ENCODE measurements around the gene TEAD1. TPM values are rescaled to one million over a fixed set of nuclear protein-coding genes. Genes with fewer than 3 reads are reported as not detected.
A peak's percentile ranks its signal among the peaks of the same experiment; 100 is the strongest.

Gene TEAD1
- total RNA-seq, 3 donors from 2014 or later = 0.79 to 1.4 (median 0.90) TPM

DNA sequence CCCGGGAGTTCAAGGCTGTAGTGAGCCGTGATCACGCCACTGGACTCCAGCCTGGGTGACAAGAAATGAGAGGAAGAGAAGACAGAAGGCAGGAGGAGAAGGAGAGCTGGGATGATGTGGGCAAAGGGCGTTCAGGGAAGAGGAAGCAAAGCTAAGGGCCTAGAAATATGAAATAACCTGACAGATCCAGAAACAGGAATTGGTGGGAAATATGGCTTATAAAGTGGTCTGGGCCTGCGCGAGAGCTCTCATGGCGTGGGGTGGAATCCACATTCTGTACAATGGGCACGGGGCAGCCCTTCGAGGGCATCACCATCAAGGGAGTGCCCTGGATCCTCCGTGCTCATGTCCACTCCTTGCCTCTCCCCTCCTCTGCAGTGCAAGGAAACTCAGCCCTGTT, 288.1 kb downstream of the TEAD1 start:
- DNase-seq = no peak
- Mint-ChIP-seq H3K27me3 (ENCODE audit: low read depth) (peaks cover 35% of the 10 kb centered on the region), H3K4me1 (ENCODE audit: low read depth) (no peaks in the 10 kb centered on the region), H3K36me3 (ENCODE audit: insufficient read depth) (no peaks in the 10 kb centered on the region), H3K9me3 (no peaks in the 10 kb centered on the region), H3K4me3 (no peak overlapping the region)
- ATAC-seq = no peak

DNA sequence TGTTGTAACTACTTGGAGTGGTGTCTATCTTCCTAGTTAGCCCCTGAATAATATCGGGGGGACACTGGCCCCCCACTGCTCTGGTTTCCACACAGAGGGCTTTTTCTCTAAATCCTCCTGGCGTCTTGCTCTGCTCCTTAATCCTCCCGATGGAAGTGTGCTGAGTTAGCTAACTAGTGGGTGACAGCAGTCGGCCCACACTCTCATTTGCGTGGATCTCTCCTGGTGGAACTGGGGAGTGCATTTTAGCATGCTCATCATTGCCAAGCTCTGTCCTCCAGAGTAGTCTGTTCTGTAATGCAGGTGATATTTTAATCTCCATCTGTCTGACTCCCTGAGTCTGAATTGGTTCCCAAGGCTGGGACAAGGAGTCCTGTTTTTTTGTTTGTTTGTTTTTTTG, 288.8 kb downstream of the TEAD1 start:
- no peaks in the 10 kb centered on the region for H3K9me3 Mint-ChIP-seq
- no peaks in the 10 kb centered on the region for H3K4me1 Mint-ChIP-seq (ENCODE audit: low read depth)
- no peaks in the 10 kb centered on the region for H3K36me3 Mint-ChIP-seq (ENCODE audit: insufficient read depth)
- no peak for DNase-seq
- H3K27me3 Mint-ChIP-seq (ENCODE audit: low read depth) = peaks cover 35% of the 10 kb centered on the region
- no peak for ATAC-seq
- H3K4me3 Mint-ChIP-seq = no peak overlapping the region

DNA sequence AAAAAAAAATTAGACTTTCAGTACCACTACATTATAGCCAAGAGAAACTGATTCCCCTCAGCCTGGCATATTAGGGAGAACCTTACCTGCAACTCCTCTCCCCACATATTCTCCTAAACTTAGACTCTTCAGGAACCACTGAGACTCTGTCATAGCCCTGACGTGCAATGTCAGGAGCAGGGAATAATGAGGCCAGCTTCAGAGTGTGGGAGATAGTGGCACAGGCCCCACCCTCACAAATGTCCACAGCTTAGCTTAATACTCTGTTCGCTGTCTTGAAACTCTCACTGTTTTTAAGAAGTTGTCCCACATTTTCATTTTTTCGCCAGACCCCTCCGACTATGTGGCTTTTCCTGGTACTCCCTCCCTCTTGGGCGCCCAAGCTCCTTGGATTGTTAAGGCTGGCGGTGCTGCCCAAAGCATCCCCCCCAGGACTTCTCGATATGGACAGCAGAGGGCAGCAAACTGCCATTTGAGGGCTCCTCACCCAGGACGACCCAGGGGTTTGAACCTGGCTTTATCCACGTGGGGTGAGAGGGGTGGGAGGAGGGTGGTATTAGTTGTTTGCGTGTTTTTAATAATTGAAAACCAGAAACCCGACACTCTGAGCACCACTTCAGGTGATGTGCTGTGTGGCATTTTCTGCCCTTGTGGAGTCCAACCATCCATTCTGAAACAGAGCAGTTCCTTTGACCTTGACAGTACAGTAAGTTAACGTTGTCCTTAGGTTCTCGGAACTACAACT, 289.7 kb downstream of the TEAD1 start:
- Mint-ChIP-seq H3K9me3 (no peaks in the 10 kb centered on the region), H3K27me3 (ENCODE audit: low read depth) (peaks cover 30% of the 10 kb centered on the region), H3K36me3 (ENCODE audit: insufficient read depth) (no peaks in the 10 kb centered on the region), H3K4me1 (ENCODE audit: low read depth) (no peaks in the 10 kb centered on the region), H3K4me3 (no peak overlapping the region)
- DNase-seq (peak; percentile 49), ATAC-seq (peak; percentile 82 to 84)

DNA sequence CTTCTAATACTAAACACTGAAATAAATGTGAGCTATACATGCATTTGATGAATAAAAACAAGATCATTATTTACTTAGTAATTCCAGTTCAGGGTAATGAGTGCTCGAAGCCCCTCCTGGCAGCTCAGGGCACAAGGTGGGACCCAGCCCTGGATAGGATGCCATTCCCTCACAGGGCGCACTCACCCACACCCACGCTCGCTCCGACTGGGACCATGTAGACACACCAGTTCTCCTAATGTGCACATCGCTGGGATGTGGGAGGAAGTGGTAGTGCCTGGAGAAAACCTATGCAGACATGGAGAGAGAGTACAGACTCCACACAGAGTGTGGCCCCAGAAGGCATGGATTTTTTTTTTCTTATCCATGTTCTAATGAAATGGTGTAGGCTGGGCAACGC, 290.4 kb downstream of the TEAD1 start:
- Mint-ChIP-seq H3K4me3 (no peak overlapping the region), H3K27me3 (ENCODE audit: low read depth) (peaks cover 30% of the 10 kb centered on the region), H3K36me3 (ENCODE audit: insufficient read depth) (no peaks in the 10 kb centered on the region), H3K4me1 (ENCODE audit: low read depth) (no peaks in the 10 kb centered on the region), H3K9me3 (no peaks in the 10 kb centered on the region)
- DNase-seq = no peak
- no peak for ATAC-seq

DNA sequence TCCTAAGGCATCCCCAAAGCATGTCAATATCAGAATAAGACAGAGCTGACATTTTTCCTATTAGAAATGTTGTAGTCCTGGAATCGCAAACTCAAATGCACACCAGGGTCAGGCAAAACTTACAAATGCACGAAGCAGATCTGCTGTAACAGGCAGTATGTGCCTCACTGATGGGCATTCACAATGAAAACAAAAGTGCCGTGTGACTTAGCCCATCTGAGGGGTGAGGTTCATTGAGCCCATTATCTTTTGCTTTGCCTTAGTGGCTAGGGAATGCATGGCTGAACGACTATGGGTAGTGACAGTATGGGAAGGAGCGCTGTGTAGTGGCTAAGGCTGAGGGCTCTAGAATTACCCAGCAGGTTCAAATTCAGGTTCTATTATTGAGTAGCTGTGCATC, 291.8 kb downstream of the TEAD1 start:
- no peak overlapping the region for H3K4me3 Mint-ChIP-seq
- DNase-seq (no peak), ATAC-seq (no peak)
- H3K36me3 Mint-ChIP-seq (ENCODE audit: insufficient read depth) = no peaks in the 10 kb centered on the region
- no peaks in the 10 kb centered on the region for H3K9me3 Mint-ChIP-seq
- peaks cover 28% of the 10 kb centered on the region for H3K27me3 Mint-ChIP-seq (ENCODE audit: low read depth)
- H3K4me1 Mint-ChIP-seq (ENCODE audit: low read depth) = no peaks in the 10 kb centered on the region

DNA sequence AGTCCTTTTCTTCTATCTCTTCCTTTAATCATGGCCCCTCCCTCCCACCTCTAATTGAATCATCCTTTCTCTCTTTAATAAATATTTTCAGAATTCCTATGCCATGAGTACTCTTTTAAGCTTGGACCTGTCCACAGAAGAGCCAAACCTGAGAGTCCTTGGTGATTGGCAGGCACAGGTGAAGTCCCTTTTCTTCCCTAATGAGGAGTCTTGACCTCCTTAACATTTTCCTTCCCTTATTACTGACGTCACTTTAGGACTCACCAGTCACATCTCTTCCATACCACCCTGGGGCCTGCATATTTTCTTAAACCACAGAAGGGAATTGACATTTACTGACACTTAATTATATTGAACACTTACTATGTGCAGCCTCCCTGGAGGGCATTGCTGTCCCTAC, 293.9 kb downstream of the TEAD1 start:
- no peaks in the 10 kb centered on the region for H3K36me3 Mint-ChIP-seq (ENCODE audit: insufficient read depth)
- ATAC-seq = no peak
- no peaks in the 10 kb centered on the region for H3K9me3 Mint-ChIP-seq
- H3K27me3 Mint-ChIP-seq (ENCODE audit: low read depth) = peaks cover 14% of the 10 kb centered on the region
- H3K4me3 Mint-ChIP-seq = no peak overlapping the region
- DNase-seq = no peak
- no peaks in the 10 kb centered on the region for H3K4me1 Mint-ChIP-seq (ENCODE audit: low read depth)

DNA sequence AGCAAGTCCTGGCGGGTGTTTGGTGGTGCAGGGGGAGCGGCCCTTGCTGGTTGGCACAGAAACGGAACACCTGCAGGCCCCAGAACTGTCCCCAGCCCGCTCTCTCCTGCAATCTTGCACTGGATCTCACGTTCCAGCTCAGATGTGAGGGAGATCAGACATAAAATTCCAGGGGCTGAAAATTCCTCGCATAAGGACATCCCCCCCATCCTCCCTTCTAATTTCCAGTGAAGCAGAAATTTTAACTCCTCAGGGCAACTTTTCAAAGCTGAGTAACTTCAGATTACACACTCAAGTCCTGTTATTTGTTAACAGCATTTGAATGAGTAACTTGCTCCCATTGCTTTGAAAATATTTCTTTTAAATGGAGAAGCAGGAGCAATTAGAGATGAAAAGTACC, 294.6 kb downstream of the TEAD1 start:
- DNase-seq (no peak), ATAC-seq (no peak)
- Mint-ChIP-seq H3K27me3 (ENCODE audit: low read depth) (peaks cover 10% of the 10 kb centered on the region), H3K4me3 (no peak overlapping the region), H3K36me3 (ENCODE audit: insufficient read depth) (no peaks in the 10 kb centered on the region), H3K9me3 (no peaks in the 10 kb centered on the region), H3K4me1 (ENCODE audit: low read depth) (no peaks in the 10 kb centered on the region)

DNA sequence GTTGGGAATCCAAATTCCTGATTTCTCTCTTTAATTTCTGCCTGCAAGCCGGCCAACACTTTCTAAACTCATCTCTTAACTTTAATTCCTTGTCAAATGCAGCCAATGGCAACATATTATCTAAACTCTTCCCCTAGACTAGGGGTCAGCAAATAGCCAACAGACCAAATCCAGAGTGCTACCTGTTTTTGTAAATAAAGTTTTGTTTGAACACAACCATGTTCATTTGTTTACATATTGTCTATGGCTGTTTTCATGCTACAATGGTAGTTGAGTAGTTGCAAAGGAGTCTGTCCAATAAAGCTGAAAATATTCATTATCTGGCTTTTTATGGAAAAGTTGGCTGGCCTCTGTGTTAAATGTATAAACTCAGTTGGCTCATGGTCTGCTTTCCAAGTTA, 297.7 kb downstream of the TEAD1 start:
- Mint-ChIP-seq H3K4me3 (no peak overlapping the region), H3K27me3 (ENCODE audit: low read depth) (peaks cover 3% of the 10 kb centered on the region), H3K4me1 (ENCODE audit: low read depth) (no peaks in the 10 kb centered on the region), H3K36me3 (ENCODE audit: insufficient read depth) (no peaks in the 10 kb centered on the region), H3K9me3 (no peaks in the 10 kb centered on the region)
- DNase-seq (no peak), ATAC-seq (no peak)

DNA sequence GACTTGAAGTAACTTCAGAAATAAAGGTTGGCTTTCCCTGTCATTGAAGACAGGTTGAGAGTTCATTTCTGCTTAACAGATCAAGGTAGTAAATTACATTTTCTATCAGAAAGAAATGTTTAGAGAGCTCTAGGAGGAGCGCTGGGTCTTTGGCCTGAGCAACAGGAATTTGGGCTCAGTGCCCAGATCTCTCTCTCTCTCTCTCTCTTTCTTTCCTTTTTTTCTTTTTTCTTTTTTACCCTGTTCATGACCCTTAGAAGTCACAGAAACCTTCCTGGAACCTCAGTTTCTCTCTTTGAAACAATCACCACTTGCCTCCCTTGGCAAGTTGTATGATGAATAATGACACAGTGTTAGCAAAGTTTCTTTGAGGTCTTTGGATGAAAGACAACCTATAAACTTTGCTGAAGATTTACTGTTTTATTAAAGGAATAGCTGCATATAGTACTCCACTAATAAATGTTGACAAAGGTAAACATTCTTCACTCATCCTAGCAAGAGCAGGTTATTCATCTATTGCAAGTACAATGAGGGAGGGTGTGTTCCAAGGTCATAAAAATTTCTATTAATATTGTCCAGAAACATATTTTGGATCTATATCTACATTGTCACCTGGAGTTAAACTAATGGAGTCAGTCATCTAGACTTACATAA, 299.4 kb downstream of the TEAD1 start:
- H3K4me3 Mint-ChIP-seq = no peak overlapping the region
- H3K9me3 Mint-ChIP-seq = no peaks in the 10 kb centered on the region
- DNase-seq (no peak), ATAC-seq (no peak)
- no peaks in the 10 kb centered on the region for H3K36me3 Mint-ChIP-seq (ENCODE audit: insufficient read depth)
- H3K27me3 Mint-ChIP-seq (ENCODE audit: low read depth) = no peaks in the 10 kb centered on the region
- no peaks in the 10 kb centered on the region for H3K4me1 Mint-ChIP-seq (ENCODE audit: low read depth)

DNA sequence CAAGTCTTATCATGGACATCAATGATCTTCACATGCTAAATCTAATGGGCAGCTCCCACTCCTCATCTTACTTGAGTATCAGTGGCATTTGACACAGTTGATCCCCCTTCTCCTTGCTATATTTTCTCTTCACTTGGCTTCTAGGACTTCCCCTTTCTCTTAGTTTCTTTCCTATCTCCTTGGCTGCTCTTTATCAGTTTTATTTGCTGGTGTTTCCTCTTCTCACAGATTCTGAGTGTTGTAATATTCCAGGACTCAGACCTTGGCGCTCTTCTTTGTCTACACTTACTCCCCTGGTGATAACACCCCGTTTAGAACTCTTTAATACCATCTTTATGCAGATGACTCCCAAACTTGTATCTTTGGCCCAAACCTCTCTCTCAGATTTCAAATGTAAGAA, 301.0 kb downstream of the TEAD1 start:
- no peaks in the 10 kb centered on the region for H3K36me3 Mint-ChIP-seq (ENCODE audit: insufficient read depth)
- no peak overlapping the region for H3K4me3 Mint-ChIP-seq
- no peaks in the 10 kb centered on the region for H3K9me3 Mint-ChIP-seq
- DNase-seq (no peak), ATAC-seq (no peak)
- H3K27me3 Mint-ChIP-seq (ENCODE audit: low read depth) = peaks cover 3% of the 10 kb centered on the region
- H3K4me1 Mint-ChIP-seq (ENCODE audit: low read depth) = no peaks in the 10 kb centered on the region

DNA sequence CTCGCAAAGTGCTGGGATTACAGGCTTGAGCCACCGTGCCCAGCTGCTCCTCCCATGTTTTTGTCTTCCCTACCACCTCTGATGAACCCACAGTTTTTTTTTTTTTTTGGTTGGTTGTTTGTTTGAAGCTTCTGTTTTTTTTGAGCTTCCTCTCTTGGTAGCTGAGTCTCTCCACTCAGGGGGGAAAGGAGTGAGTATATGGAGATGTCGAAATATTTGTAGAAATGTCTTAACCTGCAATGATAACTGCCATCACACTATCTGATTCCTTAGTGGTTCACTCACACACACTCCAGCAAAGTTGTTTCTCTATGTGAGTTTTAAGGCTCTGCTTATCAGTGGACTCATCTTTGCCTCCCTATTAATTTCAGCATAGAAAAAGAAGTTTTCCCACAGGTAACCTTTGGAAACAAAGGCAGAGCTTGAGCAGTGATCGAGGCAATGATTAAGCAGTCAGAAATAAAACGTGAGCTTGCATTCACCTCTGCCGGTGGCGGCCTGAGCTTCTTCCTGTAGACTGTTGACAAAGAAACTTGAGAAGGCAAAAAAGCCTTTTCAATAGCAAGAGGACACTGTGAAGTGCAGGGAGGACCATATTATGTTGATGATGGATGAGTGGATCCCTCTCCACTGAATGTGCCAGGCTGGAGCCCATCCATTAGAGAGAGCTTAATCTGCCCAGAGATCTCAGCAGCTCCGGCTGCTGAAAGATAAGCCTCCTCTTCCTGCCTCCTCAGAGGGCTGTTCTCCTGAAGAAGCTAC, 305.9 kb downstream of the TEAD1 start:
- Mint-ChIP-seq H3K4me3 (no peak overlapping the region), H3K27me3 (ENCODE audit: low read depth) (peaks cover 7% of the 10 kb centered on the region), H3K36me3 (ENCODE audit: insufficient read depth) (no peaks in the 10 kb centered on the region), H3K4me1 (ENCODE audit: low read depth) (no peaks in the 10 kb centered on the region), H3K9me3 (no peaks in the 10 kb centered on the region)
- DNase-seq (no peak), ATAC-seq (no peak)

DNA sequence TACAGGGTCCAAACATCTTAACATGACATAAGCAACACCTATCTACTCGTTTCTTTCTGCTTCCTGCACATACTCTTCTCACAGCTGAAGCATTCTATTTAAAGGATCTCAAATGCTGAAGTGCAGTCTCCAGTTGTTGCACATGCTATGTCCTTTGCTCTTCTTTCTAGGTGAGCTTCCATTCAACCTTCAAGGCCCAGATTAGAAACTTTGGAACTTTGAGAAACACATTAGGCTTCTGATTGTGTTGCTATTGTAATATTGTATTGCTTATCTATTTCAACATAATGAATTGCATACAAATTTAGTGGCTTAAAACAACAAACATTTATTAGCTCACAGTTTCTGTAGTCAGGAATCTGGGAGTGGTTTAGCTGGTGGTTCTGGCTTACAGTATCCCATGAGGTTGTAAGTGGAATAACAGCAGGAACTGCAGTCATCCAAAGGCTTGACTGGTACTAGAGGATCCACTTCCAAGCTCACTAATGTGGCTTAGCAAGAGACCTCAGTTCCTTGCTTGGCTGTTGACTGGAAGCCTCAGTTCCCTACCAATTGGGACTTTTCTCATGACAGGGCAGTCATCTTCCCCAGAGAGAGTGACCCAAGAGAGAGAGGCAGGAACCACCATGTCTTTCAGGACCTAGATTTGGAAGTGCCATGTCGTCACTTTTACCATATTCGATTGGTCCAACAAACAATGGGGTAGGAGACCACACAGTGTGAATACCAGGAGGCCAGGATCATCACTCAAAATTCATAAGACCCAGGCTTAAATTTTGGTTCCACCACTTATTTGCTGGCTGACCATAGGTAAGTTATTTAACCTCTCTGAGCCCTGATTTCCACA, 307.7 kb downstream of the TEAD1 start:
- ATAC-seq = no peak

DNA sequence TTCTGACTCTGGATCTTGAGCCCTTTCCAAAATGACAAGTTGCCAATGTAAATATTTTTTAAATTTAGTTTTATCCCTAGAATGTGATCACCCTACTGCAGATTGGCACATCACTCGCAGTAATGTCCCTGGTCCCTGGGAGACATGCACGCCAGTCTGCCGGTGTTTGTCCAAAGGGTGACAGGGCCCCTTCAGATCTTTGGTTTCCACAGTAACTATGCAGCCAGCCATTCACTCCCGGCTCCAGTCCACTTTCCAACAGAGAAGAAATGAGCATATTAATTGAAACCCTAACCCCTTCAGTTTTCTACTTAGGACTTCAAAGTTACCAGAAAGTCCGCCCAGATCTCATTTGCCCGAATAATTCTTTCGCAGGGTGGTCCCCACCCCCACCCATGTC, 309.1 kb downstream of the TEAD1 start:
- ATAC-seq (no peak), DNase-seq (no peak)
- no peaks in the 10 kb centered on the region for H3K36me3 Mint-ChIP-seq (ENCODE audit: insufficient read depth)
- H3K4me1 Mint-ChIP-seq (ENCODE audit: low read depth) = no peaks in the 10 kb centered on the region
- peaks cover 12% of the 10 kb centered on the region for H3K27me3 Mint-ChIP-seq (ENCODE audit: low read depth)
- H3K4me3 Mint-ChIP-seq = no peak overlapping the region
- H3K9me3 Mint-ChIP-seq = no peaks in the 10 kb centered on the region

More for the DNA sequence above, 307.7 kb downstream of the TEAD1 start:
- no peak for DNase-seq
- H3K9me3 Mint-ChIP-seq = no peaks in the 10 kb centered on the region
- H3K4me3 Mint-ChIP-seq = no peak overlapping the region
- no peaks in the 10 kb centered on the region for H3K4me1 Mint-ChIP-seq (ENCODE audit: low read depth)
- H3K27me3 Mint-ChIP-seq (ENCODE audit: low read depth) = peaks cover 12% of the 10 kb centered on the region
- no peaks in the 10 kb centered on the region for H3K36me3 Mint-ChIP-seq (ENCODE audit: insufficient read depth)

DNA sequence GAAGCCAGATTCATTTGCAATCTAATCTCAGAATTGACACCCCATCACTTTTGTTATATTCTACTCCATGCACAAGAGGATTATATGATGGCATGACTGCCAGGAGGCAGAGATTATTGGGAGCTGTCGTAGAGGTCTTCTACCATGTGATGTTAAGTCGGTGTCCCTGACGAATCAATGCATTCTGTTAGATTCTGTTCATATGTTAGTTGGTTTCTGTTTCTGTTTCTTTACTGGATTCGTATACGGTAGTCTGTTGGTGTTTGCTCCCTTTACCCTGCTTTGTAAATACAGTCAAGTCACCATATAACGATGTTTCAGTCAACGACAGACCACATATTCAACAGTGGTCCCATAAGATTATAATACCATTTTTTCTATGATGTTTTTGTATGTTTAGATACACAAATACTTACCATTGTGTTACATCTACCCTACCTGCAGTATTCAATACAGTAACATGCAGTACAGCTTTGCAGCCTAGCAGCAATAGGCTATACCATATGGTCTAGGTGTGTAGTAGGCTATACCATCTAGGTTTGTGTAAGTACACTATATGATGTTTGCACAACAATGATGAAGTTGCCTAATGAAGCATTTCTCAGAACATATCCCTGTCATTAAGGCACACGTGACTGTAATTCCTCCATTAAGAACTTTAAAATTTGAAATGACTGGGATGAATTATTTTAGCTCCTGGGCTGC, 312.1 kb downstream of the TEAD1 start:
- no peaks in the 10 kb centered on the region for H3K36me3 Mint-ChIP-seq (ENCODE audit: insufficient read depth)
- no peaks in the 10 kb centered on the region for H3K4me1 Mint-ChIP-seq (ENCODE audit: low read depth)
- H3K9me3 Mint-ChIP-seq = no peaks in the 10 kb centered on the region
- no peak overlapping the region for H3K4me3 Mint-ChIP-seq
- ATAC-seq (no peak), DNase-seq (no peak)
- H3K27me3 Mint-ChIP-seq (ENCODE audit: low read depth) = peaks cover 7% of the 10 kb centered on the region
